Measurements from ENCODE around the gene ZSWIM4.

DNA sequence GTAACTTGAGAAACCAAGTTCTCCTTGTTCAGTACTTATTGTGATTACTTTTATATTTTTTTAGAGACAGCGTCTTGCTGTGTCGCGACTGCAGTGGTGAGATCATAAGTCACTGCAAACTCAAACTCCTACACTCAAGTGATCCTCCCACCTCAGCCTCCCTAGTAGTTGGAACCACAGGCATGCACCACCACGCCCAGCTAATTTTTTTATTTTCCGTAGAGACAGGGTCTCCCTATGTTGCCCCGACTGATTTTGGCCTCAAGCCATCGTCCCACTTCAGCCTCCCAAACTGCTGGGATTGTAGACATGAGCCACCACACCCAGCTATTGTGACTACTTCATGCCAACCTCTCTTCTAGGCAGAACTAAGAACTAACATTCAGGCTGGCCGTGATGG is 12.7 kb upstream of the ZSWIM4 start:
- TF ChIP-seq, protein P1, sequence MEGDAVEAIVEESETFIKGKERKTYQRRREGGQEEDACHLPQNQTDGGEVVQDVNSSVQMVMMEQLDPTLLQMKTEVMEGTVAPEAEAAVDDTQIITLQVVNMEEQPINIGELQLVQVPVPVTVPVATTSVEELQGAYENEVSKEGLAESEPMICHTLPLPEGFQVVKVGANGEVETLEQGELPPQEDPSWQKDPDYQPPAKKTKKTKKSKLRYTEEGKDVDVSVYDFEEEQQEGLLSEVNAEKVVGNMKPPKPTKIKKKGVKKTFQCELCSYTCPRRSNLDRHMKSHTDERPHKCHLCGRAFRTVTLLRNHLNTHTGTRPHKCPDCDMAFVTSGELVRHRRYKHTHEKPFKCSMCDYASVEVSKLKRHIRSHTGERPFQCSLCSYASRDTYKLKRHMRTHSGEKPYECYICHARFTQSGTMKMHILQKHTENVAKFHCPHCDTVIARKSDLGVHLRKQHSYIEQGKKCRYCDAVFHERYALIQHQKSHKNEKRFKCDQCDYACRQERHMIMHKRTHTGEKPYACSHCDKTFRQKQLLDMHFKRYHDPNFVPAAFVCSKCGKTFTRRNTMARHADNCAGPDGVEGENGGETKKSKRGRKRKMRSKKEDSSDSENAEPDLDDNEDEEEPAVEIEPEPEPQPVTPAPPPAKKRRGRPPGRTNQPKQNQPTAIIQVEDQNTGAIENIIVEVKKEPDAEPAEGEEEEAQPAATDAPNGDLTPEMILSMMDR (IDR thresholded peaks at IDR 0.05), result no peak
- TF ChIP-seq POLR2A (IDR thresholded peaks at IDR 0.05), result no peak
